ENCODE results near the gene PHF12.

PHF12 gene

DNA sequence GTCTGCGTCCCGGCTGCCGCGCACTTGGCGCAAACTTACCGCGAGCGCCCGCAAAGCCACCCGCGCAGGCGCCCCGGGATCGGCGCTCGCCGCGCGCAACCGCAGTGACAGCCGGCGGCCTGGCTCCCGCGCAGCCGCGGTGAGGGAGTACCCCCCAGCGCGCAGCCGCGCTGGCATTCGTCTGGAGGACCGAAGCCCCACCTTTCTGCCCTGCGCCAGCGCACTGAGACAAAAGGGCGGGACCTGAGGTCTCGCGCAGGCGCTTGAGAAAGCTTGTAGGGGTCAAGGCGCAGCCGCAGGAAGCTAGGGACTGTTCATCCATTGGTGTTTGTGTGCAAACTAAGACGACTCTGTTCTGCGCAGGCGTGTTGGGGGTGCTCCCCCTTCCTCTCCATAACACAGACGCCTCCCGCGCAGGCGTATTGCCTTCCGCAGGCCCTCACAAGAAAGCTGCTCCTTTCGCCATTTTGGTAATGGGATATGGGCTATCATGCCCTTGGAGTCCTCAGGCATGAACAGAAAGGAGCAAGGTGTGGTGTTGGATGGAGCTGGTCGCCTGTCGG lies at the start of gene PHF12:
TSS of gene PHF12 (minus strand) at position 91 of the 563 bp plus-strand sequence. CDS start 558 bp downstream, outside the sequence.
- peak within 1 kb of the TSS; percentile 100 for H3K27ac ChIP-seq (ENCODE audit: low read length)
- H3K4me3 ChIP-seq (ENCODE audit: low read length in 2 of 2), result peak within 1 kb of the TSS; percentile 95 to 97
- peak within 1 kb of the TSS; percentile 93 to 99 for H3K9ac ChIP-seq (ENCODE audit: low read length in 2 of 2)
- peaks cover 35% of the 10 kb centered on the region for H3K4me1 ChIP-seq (ENCODE audit: control insufficient read depth, insufficient read depth, low read length)
- H3K9me3 ChIP-seq (ENCODE audit: control insufficient read depth in 2 of 2, low read length in 2 of 2), result no peaks in the 10 kb centered on the region
- no peaks in the 10 kb centered on the region for H3K36me3 ChIP-seq (ENCODE audit: control insufficient read depth in 2 of 2, insufficient read depth in 2 of 2, low read length in 2 of 2)
- H3K27me3 ChIP-seq (ENCODE audit: control insufficient read depth in 1 of 2, insufficient read depth in 2 of 2, low read length in 2 of 2), result no peaks in the 10 kb centered on the region

GRCh38 chr17:29000973-29001372 lies 49.7 kb upstream of the PHF12 start:
- H3K4me1 ChIP-seq (ENCODE audit: control insufficient read depth, insufficient read depth, low read length), result peaks cover 6% of the 10 kb centered on the region
- H3K9me3 ChIP-seq (ENCODE audit: control insufficient read depth in 2 of 2, low read length in 2 of 2), result no peaks in the 10 kb centered on the region
- peaks cover 25 to 27% of the 10 kb centered on the region in 2 donors for H3K27me3 ChIP-seq (ENCODE audit: control insufficient read depth in 1 of 2, insufficient read depth in 2 of 2, low read length in 2 of 2)
- no peaks in the 10 kb centered on the region for H3K36me3 ChIP-seq (ENCODE audit: control insufficient read depth in 2 of 2, insufficient read depth in 2 of 2, low read length in 2 of 2)
- no peak overlapping the region for H3K27ac ChIP-seq (ENCODE audit: low read length)
- no peak overlapping the region for H3K9ac ChIP-seq (ENCODE audit: low read length in 2 of 2)
- no peak overlapping the region for H3K4me3 ChIP-seq (ENCODE audit: low read length in 2 of 2)

- no peaks in the 10 kb centered on the region for H3K36me3 ChIP-seq (ENCODE audit: control insufficient read depth in 2 of 2, insufficient read depth in 2 of 2, low read length in 2 of 2)
- no peak overlapping the region for H3K27ac ChIP-seq (ENCODE audit: low read length)
- no peak overlapping the region for H3K9ac ChIP-seq (ENCODE audit: low read length in 2 of 2)
- H3K4me3 ChIP-seq (ENCODE audit: low read length in 2 of 2), result no peak overlapping the region
- no peaks in the 10 kb centered on the region for H3K4me1 ChIP-seq (ENCODE audit: control insufficient read depth, insufficient read depth, low read length)
- peaks cover 9 to 20% of the 10 kb centered on the region in 2 donors for H3K27me3 ChIP-seq (ENCODE audit: control insufficient read depth in 1 of 2, insufficient read depth in 2 of 2, low read length in 2 of 2)
- no peaks in the 10 kb centered on the region for H3K9me3 ChIP-seq (ENCODE audit: control insufficient read depth in 2 of 2, low read length in 2 of 2)
These were observed 47.9 kb upstream of the PHF12 start for GRCh38 chr17:28999206-28999605.

- no peaks in the 10 kb centered on the region for H3K9me3 ChIP-seq (ENCODE audit: control insufficient read depth in 2 of 2, low read length in 2 of 2)
- peaks cover 0 to 13% of the 10 kb centered on the region in 2 donors for H3K27me3 ChIP-seq (ENCODE audit: control insufficient read depth in 1 of 2, insufficient read depth in 2 of 2, low read length in 2 of 2)
- H3K36me3 ChIP-seq (ENCODE audit: control insufficient read depth in 2 of 2, insufficient read depth in 2 of 2, low read length in 2 of 2), result no peaks in the 10 kb centered on the region
- H3K4me3 ChIP-seq (ENCODE audit: low read length in 2 of 2), result no peak overlapping the region
- no peaks in the 10 kb centered on the region for H3K4me1 ChIP-seq (ENCODE audit: control insufficient read depth, insufficient read depth, low read length)
- H3K9ac ChIP-seq (ENCODE audit: low read length in 2 of 2), result no peak overlapping the region
- no peak overlapping the region for H3K27ac ChIP-seq (ENCODE audit: low read length)
These were observed 46.5 kb upstream of the PHF12 start for GRCh38 chr17:28997806-28998205.

GRCh38 chr17:28996554-28997096 lies 45.3 kb upstream of the PHF12 start:
- Histone ChIP-seq H3K4me3 (ENCODE audit: low read length in 2 of 2) (no peak overlapping the region), H3K27ac (ENCODE audit: low read length) (no peak overlapping the region), H3K9me3 (ENCODE audit: control insufficient read depth in 2 of 2, low read length in 2 of 2) (no peaks in the 10 kb centered on the region), H3K36me3 (ENCODE audit: control insufficient read depth in 2 of 2, insufficient read depth in 2 of 2, low read length in 2 of 2) (no peaks in the 10 kb centered on the region), H3K9ac (ENCODE audit: low read length in 2 of 2) (no peak overlapping the region), H3K4me1 (ENCODE audit: control insufficient read depth, insufficient read depth, low read length) (no peaks in the 10 kb centered on the region), H3K27me3 (ENCODE audit: control insufficient read depth in 1 of 2, insufficient read depth in 2 of 2, low read length in 2 of 2) (peaks cover 0 to 7% of the 10 kb centered on the region in 2 donors)

GRCh38 chr17:28993645-28994426 lies 42.5 kb upstream of the PHF12 start:
- H3K4me3 ChIP-seq (ENCODE audit: low read length in 2 of 2), result no peak overlapping the region
- peaks cover 0 to 7% of the 10 kb centered on the region in 2 donors for H3K27me3 ChIP-seq (ENCODE audit: control insufficient read depth in 1 of 2, insufficient read depth in 2 of 2, low read length in 2 of 2)
- H3K27ac ChIP-seq (ENCODE audit: low read length), result no peak overlapping the region
- H3K9ac ChIP-seq (ENCODE audit: low read length in 2 of 2), result no peak overlapping the region
- no peaks in the 10 kb centered on the region for H3K36me3 ChIP-seq (ENCODE audit: control insufficient read depth in 2 of 2, insufficient read depth in 2 of 2, low read length in 2 of 2)
- no peaks in the 10 kb centered on the region for H3K4me1 ChIP-seq (ENCODE audit: control insufficient read depth, insufficient read depth, low read length)
- H3K9me3 ChIP-seq (ENCODE audit: control insufficient read depth in 2 of 2, low read length in 2 of 2), result no peaks in the 10 kb centered on the region

GRCh38 chr17:28992625-28993600 lies 41.6 kb upstream of the PHF12 start:
- H3K9ac ChIP-seq (ENCODE audit: low read length in 2 of 2), result no peak overlapping the region
- H3K4me3 ChIP-seq (ENCODE audit: low read length in 2 of 2), result no peak overlapping the region
- peaks cover 0 to 10% of the 10 kb centered on the region in 2 donors for H3K27me3 ChIP-seq (ENCODE audit: control insufficient read depth in 1 of 2, insufficient read depth in 2 of 2, low read length in 2 of 2)
- H3K4me1 ChIP-seq (ENCODE audit: control insufficient read depth, insufficient read depth, low read length), result no peaks in the 10 kb centered on the region
- H3K36me3 ChIP-seq (ENCODE audit: control insufficient read depth in 2 of 2, insufficient read depth in 2 of 2, low read length in 2 of 2), result no peaks in the 10 kb centered on the region
- no peak overlapping the region for H3K27ac ChIP-seq (ENCODE audit: low read length)
- no peaks in the 10 kb centered on the region for H3K9me3 ChIP-seq (ENCODE audit: control insufficient read depth in 2 of 2, low read length in 2 of 2)

GRCh38 chr17:28992185-28992584 lies 40.9 kb upstream of the PHF12 start:
- peaks cover 0 to 13% of the 10 kb centered on the region in 2 donors for H3K27me3 ChIP-seq (ENCODE audit: control insufficient read depth in 1 of 2, insufficient read depth in 2 of 2, low read length in 2 of 2)
- no peaks in the 10 kb centered on the region for H3K36me3 ChIP-seq (ENCODE audit: control insufficient read depth in 2 of 2, insufficient read depth in 2 of 2, low read length in 2 of 2)
- H3K4me1 ChIP-seq (ENCODE audit: control insufficient read depth, insufficient read depth, low read length), result no peaks in the 10 kb centered on the region
- no peak overlapping the region for H3K9ac ChIP-seq (ENCODE audit: low read length in 2 of 2)
- no peak overlapping the region for H3K27ac ChIP-seq (ENCODE audit: low read length)
- H3K9me3 ChIP-seq (ENCODE audit: control insufficient read depth in 2 of 2, low read length in 2 of 2), result no peaks in the 10 kb centered on the region
- H3K4me3 ChIP-seq (ENCODE audit: low read length in 2 of 2), result no peak overlapping the region

DNA sequence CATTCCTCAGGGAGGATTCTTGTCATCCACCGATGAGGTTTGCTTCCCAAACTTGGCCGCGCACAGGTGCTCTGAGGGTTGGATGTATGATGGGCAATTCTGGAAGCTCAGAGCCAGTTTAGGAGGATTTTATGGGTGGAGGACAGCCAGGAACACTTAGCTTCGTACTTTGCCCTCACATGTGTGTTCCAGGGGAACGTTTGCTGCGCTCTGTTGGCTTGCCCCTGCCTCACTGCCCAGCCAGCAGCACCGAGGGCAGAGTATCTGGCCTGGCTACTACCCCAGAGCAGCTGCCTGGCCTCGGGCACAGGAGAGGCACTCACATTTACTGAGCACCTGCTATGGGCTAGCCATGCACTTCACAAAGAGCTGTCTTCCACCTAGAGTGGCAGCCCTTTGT lies 40.5 kb upstream of the PHF12 start:
- H3K36me3 ChIP-seq (ENCODE audit: control insufficient read depth in 2 of 2, insufficient read depth in 2 of 2, low read length in 2 of 2), result no peaks in the 10 kb centered on the region
- H3K27ac ChIP-seq (ENCODE audit: low read length), result no peak overlapping the region
- H3K4me1 ChIP-seq (ENCODE audit: control insufficient read depth, insufficient read depth, low read length), result no peaks in the 10 kb centered on the region
- no peak overlapping the region for H3K9ac ChIP-seq (ENCODE audit: low read length in 2 of 2)
- H3K27me3 ChIP-seq (ENCODE audit: control insufficient read depth in 1 of 2, insufficient read depth in 2 of 2, low read length in 2 of 2), result peaks cover 0 to 14% of the 10 kb centered on the region in 2 donors
- no peaks in the 10 kb centered on the region for H3K9me3 ChIP-seq (ENCODE audit: control insufficient read depth in 2 of 2, low read length in 2 of 2)
- no peak overlapping the region for H3K4me3 ChIP-seq (ENCODE audit: low read length in 2 of 2)

- Histone ChIP-seq H3K36me3 (ENCODE audit: control insufficient read depth in 2 of 2, insufficient read depth in 2 of 2, low read length in 2 of 2) (no peaks in the 10 kb centered on the region), H3K4me1 (ENCODE audit: control insufficient read depth, insufficient read depth, low read length) (peaks cover 5% of the 10 kb centered on the region), H3K4me3 (ENCODE audit: low read length in 2 of 2) (no peak overlapping the region), H3K27ac (ENCODE audit: low read length) (no peak overlapping the region), H3K9me3 (ENCODE audit: control insufficient read depth in 2 of 2, low read length in 2 of 2) (no peaks in the 10 kb centered on the region), H3K27me3 (ENCODE audit: control insufficient read depth in 1 of 2, insufficient read depth in 2 of 2, low read length in 2 of 2) (peaks cover 5 to 11% of the 10 kb centered on the region in 2 donors), H3K9ac (ENCODE audit: low read length in 2 of 2) (no peak overlapping the region)
These were observed 37.7 kb upstream of the PHF12 start for GRCh38 chr17:28989028-28989427.
